DND-41 (cell line): ENCODE measurements around the gene TNIP3.

Source experiments
- CTCF ChIP-seq: IDR thresholded peaks from 2 replicates; pipeline ENCODE4 v1.5.1; 2012; ENCODE audit warnings: borderline replicate concordance, low read length, moderate library complexity, mild to moderate bottlenecking; ENCODE audit not compliant: poor library complexity, severe bottlenecking; ENCODE audit errors: extremely low read depth
- EZH2 ChIP-seq: IDR thresholded peaks from 3 replicates; pipeline ENCODE4 v1.6.1; 2012; ENCODE audit warnings: borderline replicate concordance, low read depth, mild to moderate bottlenecking, moderate library complexity, low read length, inconsistent platforms; ENCODE audit not compliant: severe bottlenecking

- TF ChIP-seq CTCF (no peak), EZH2 (no peak)
These were observed 12.2 kb downstream of the TNIP3 start for GRCh38 chr4:121151942-121152341.
